Upper lobe of right lung (tissue), 1 donor: ENCODE results near the gene ENPEP. TPM values are rescaled to one million over a fixed set of nuclear protein-coding genes. Genes with fewer than 3 reads are reported as not detected.
A peak's percentile ranks its signal among the peaks of the same experiment; 100 is the strongest.

Experiments used
- ATAC-seq: fragments of 200-7000 bp; cut with Tn5 transposase; one replicate; pipeline ENCODE4 v1.9.1; 2020; ENCODE audit warnings: mild to moderate bottlenecking, moderate library complexity
- DNase-seq: peaks from one replicate; pipeline ENCODE4 v3.0.0-alpha.2; 2020
- H3K27ac ChIP-seq: fragments of 200-600 bp; one replicate; pipeline ENCODE4 v1.8.0; 2022
- H3K27me3 ChIP-seq: fragments of 200-600 bp; one replicate; pipeline ENCODE4 v1.8.0; 2022; ENCODE audit warnings: mild to moderate bottlenecking
- H3K36me3 ChIP-seq: fragments of 200-600 bp; one replicate; pipeline ENCODE4 v1.8.0; 2022
- H3K4me1 ChIP-seq: fragments of 200-600 bp; one replicate; pipeline ENCODE4 v1.8.0; 2022
- H3K4me3 ChIP-seq: fragments of 200-600 bp; one replicate; pipeline ENCODE4 v1.8.0; 2022; ENCODE audit warnings: mild to moderate bottlenecking
- H3K9me3 ChIP-seq: fragments of 200-600 bp; one replicate; pipeline ENCODE4 v1.8.0; 2022
- CTCF ChIP-seq: fragments of 200-600 bp; IDR thresholded peaks from one replicate; pipeline ENCODE4 v1.8.0; 2022; ENCODE audit warnings: antibody characterized with exemption
- intact Hi-C: fragments of 100-400 bp; cut with DNase I; formaldehyde crosslinking; loops from one replicate; pipeline ENCODE4 v1.11.0; 2022
- total RNA-seq: library from RNA; stranded (reverse); fragmentation: NEBNext Ultra II Directional; extraction: Animal tissue kit (Norgen Biotek cat#: 25700); gene quantifications from one replicate; pipeline ENCODE4 v1.2.1, GENCODE V29; 2021
- donor health status: DM: no; HTN: yes; CAD: no; lungs with severe emphysema.

Gene ENPEP
- total RNA-seq, 1 donor from 2014 or later, result 7.5 TPM

DNA sequence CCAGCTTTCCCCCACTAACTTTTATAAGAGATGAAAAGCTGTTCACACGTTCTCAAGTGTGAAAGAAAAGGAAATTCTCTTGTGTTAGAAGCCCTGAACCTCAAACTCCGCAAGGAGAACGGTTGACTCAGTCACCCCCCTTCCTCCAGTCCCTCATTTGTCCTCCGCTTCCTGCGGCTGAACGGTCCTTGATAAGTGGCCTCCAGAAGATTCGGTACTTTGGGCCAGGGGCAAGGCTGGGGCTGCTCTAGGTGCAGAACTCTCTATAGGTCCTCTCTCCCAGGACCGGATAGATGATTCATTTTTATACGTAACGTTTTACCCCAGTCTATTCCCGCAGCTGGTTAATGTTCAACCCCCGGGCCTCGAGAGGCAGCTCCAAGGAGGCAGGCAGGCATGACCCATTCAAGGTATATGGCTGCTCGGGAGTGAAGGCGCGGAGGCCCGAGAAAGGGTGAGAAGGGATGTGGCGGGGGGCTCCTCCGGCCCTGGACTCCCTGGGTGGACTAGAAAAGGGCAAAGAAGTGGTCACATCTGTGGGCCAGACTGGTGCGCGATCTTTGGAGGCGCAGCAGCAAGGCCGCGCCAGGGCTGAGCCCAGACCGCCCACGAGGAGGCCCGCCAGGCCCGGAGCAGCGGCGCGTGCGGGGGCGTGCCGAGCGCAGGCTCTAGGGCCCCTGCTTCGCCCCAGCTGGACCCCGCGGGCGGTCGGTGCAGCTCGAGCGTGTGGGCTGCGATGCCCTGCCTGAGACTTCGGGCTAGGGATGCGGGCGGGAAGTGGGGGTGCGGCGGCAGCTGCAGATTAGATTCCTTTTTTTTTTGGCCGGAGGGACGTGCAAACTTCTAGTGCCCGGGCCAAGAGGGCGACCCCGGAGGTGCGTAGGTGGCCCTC lies 135.2 kb downstream of the ENPEP start:
- no peak for DNase-seq
- H3K9me3 ChIP-seq, result no peaks in the 10 kb centered on the region
- TF ChIP-seq CTCF, result no peak
- intact Hi-C loops, result no loop called here
- no peaks in the 10 kb centered on the region for H3K36me3 ChIP-seq
- ATAC-seq, result peak; percentile 48
- no peak overlapping the region for H3K4me3 ChIP-seq
- peaks cover 6% of the 10 kb centered on the region for H3K4me1 ChIP-seq
- H3K27ac ChIP-seq, result no peak overlapping the region
- peaks cover 85% of the 10 kb centered on the region for H3K27me3 ChIP-seq

- DNase-seq (no peak), ATAC-seq (no peak)
- Histone ChIP-seq H3K9me3 (no peaks in the 10 kb centered on the region), H3K27ac (no peak overlapping the region), H3K36me3 (no peaks in the 10 kb centered on the region), H3K4me3 (no peak overlapping the region), H3K27me3 (peaks cover 92% of the 10 kb centered on the region), H3K4me1 (peaks cover 6% of the 10 kb centered on the region)
- intact Hi-C loops, result no loop called here
- TF ChIP-seq CTCF, result no peak
Observed at GRCh38 chr4:110611968-110612447, 136.1 kb downstream of the ENPEP start.

DNA sequence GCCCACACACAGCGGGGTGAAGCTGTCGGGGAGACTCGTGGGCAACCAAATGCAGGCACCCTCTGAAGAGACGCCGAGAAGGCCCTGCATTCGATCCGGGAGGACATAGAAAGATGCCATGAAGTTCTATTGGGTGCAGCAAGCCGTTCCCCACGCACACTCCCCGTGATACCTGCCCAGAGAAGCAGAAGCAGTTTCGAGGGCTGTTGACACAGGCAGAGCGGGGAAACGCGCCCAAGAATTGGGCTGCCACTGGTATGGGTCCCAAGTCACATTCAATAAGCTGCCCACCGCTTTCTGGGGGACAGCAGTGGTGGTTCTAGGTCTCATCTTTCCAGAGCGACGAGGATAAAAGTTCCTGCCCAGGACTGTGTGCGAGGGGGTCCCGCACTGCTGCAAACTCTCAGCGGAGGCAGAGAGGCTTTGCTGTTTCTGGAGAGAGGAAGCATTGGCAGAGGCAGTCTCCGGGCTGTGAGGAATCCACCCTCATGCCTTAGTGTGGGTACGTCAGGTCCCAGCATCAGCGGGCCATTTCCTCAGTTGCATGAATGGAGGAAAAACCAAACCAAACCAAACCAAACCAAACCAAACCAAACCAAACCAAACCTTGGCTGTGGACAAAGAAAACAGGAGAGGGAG lies 136.8 kb downstream of the ENPEP start:
- no peak overlapping the region for H3K4me3 ChIP-seq
- H3K36me3 ChIP-seq, result no peaks in the 10 kb centered on the region
- H3K27ac ChIP-seq, result no peak overlapping the region
- intact Hi-C loops, result no loop called here
- TF ChIP-seq CTCF, result no peak
- H3K27me3 ChIP-seq, result peaks cover 92% of the 10 kb centered on the region
- ATAC-seq (no peak), DNase-seq (no peak)
- peaks cover 6% of the 10 kb centered on the region for H3K4me1 ChIP-seq
- no peaks in the 10 kb centered on the region for H3K9me3 ChIP-seq

- intact Hi-C loops, result no loop called here
- no peak for ATAC-seq
- H3K27ac ChIP-seq, result no peak overlapping the region
- no peak overlapping the region for H3K4me3 ChIP-seq
- H3K36me3 ChIP-seq, result no peaks in the 10 kb centered on the region
- H3K27me3 ChIP-seq, result peaks cover 93% of the 10 kb centered on the region
- no peak for DNase-seq
- peaks cover 6% of the 10 kb centered on the region for H3K4me1 ChIP-seq
- H3K9me3 ChIP-seq, result no peaks in the 10 kb centered on the region
- TF ChIP-seq CTCF, result no peak
Observed at GRCh38 chr4:110613745-110614144, 137.8 kb downstream of the ENPEP start.

DNA sequence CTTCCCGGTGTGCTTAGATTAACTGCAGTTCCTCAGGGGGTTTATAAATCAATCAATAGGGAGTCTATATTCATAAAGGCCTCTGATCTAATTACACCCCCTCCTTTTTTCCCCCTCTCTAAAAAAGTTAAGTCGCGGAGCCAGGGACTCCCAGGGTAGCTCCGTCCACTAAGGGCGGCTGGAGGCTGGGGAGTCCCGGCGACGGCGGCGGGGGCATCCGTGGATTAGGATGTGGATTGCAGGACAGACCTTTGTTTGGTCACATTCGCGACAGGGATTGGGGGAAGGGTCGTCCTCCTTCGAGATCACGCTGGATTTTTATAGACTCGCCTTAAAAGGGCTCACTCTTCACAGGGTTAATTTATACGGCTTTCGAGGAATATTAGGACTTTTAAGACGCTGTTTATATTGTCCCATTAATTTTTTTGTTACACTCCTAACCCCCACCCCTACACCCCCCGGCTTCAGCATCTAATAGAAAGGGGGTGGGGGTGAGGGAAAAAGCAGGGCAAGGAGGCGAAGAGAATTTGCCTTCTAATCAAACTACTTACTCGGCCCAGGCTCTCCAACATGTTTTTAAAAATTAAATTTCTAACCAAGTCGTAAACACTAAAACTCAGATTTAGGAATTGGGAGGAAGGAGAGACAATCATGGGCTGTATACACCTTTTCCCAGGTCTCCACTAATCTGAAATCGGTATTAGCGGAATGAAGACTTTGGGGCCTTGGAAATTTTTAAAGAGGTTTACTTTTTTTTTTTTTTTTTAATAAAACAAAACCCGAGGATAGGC lies 138.4 kb downstream of the ENPEP start:
- intact Hi-C loops, result no loop called here
- Histone ChIP-seq H3K36me3 (no peaks in the 10 kb centered on the region), H3K27me3 (peaks cover 93% of the 10 kb centered on the region), H3K4me3 (no peak overlapping the region), H3K9me3 (no peaks in the 10 kb centered on the region), H3K27ac (no peak overlapping the region), H3K4me1 (peaks cover 6% of the 10 kb centered on the region)
- TF ChIP-seq CTCF, result no peak
- no peak for DNase-seq
- no peak for ATAC-seq

Other genes starting within 250 kb of the ENPEP start
- not detected for gene PITX2, start 146.9 kb downstream of the ENPEP start, total RNA-seq